Right lobe of liver (tissue), 6 donors: ENCODE measurements around the gene SYT9. TPM values are rescaled to one million over a fixed set of nuclear protein-coding genes. Genes with fewer than 3 reads are reported as not detected.

Source experiments
- ATAC-seq, 4 donors: fragments of 200-7000 bp; cut with Tn5 transposase; one replicate each; pipeline ENCODE4 v1.9.1; 2020; ENCODE audit warnings: mild to moderate bottlenecking in 4 of 4, moderate library complexity in 4 of 4
- DNase-seq, 3 donors: peaks; one replicate each; pipeline ENCODE4 v3.0.0-alpha.2; 2020
- H3K27ac ChIP-seq, 3 donors: fragments of 200-600 bp; one replicate each; pipeline ENCODE4 v1.8.0; 2022
- H3K27me3 ChIP-seq, 2 donors: fragments of 200-600 bp; one replicate each; pipeline ENCODE4 v1.8.0; 2022
- H3K36me3 ChIP-seq, 4 donors: fragments of 200-600 bp; sonication (generic) in 1 of 4; one replicate each; pipeline versions ENCODE4 v1.5.1 to v1.8.0; 2017 to 2022; ENCODE audit warnings: control low read depth in 1 of 4
- H3K4me1 ChIP-seq, 4 donors: fragments of 200-600 bp; sonication (generic) in 1 of 4; one replicate each; pipeline versions ENCODE4 v1.5.1 to v1.8.0; 2017 to 2022; ENCODE audit warnings: control low read depth in 1 of 4
- H3K4me3 ChIP-seq, 3 donors: fragments of 200-600 bp; one replicate each; pipeline ENCODE4 v1.8.0; 2022
- H3K9me3 ChIP-seq, 4 donors: fragments of 200-600 bp; sonication (generic) in 1 of 4; one replicate each; pipeline versions ENCODE4 v1.5.1 to v1.8.0; 2017 to 2022; ENCODE audit warnings: control low read depth in 1 of 4
- CTCF ChIP-seq, 4 donors: fragments of 200-600 bp in 3 of 4; fragments of 450-650 bp in 1 of 4; IDR thresholded peaks; one replicate each; pipeline versions ENCODE4 v1.5.1 to v1.8.0; 2016 to 2022; ENCODE audit warnings: antibody characterized with exemption in 4 of 4, mild to moderate bottlenecking in 2 of 4
- POLR2A ChIP-seq: fragments of 450-650 bp; IDR thresholded peaks from one replicate; pipeline ENCODE4 v1.6.1; 2017; ENCODE audit warnings: antibody characterized with exemption, mild to moderate bottlenecking
- WGBS: methylation state at CpG from one replicate; pipeline ENCODE4 v1.1.6; 2018; ENCODE audit warnings: low coverage, low lambda C conversion rate; ENCODE audit not compliant: insufficient coverage; ENCODE audit errors: missing lambda C conversion rate; 5-methylcytosine and 5-hydroxymethylcytosine counted together
- intact Hi-C, 2 donors: fragments of 100-400 bp; cut with DNase I; formaldehyde crosslinking; loops; one replicate each; pipeline versions ENCODE4 v1.11.2 to v1.14.1; 2022
- total RNA-seq, 6 experiments: library from RNA; depleted of rRNA in 2 of 6; stranded (reverse); fragments of >200 nt in 2 of 6; fragmentation: NEBNext Ultra II Directional in 3 of 6; extraction: Animal tissue kit (Norgen Biotek cat#: 25700) in 3 of 6; gene quantifications; one replicate each; pipeline versions ENCODE4 v1.1.0 to v1.2.4, GENCODE V29; 2016 to 2023
- donor health status: DM: no; HTN: yes; CAD: no.
- donor health status: DM: no; HTN: no; CAD: no.
- donor health status: DM: no; HTN: no; CAD: no.
- donor health status: DM: no; HTN: yes; CAD: no.
- donor health status: DM: no; HTN: yes; CAD: no.

Gene SYT9
- total RNA-seq, 6 experiments from 2014 or later: 3.0 to 12.6 (median 4.5) TPM

GRCh38 chr11:7484131-7484530 lies 232.4 kb downstream of the SYT9 start:
- DNase-seq: no peak

GRCh38 chr11:7484645-7485044 lies 232.9 kb downstream of the SYT9 start:
- Histone ChIP-seq H3K27ac (no peak overlapping the region), H3K4me1 (no peaks in the 10 kb centered on the region), H3K9me3 (no peaks in the 10 kb centered on the region), H3K36me3 (no peaks in the 10 kb centered on the region), H3K4me3 (no peak overlapping the region), H3K27me3 (no peaks in the 10 kb centered on the region)
- no peak for TF ChIP-seq POLR2A
- no peak for TF ChIP-seq CTCF (IDR thresholded peaks at IDR 0.05)
- WGBS: 57% methylated on average over 3 of the region's 3 CpGs
- intact Hi-C loops: no loop called here
- no peak for ATAC-seq
- no peak for DNase-seq

More at GRCh38 chr11:7484131-7484530, 232.4 kb downstream of the SYT9 start:
- WGBS: 82% methylated on average over 3 of the region's 3 CpGs
- intact Hi-C loops: no loop called here
- TF ChIP-seq POLR2A (no peak), CTCF (IDR thresholded peaks at IDR 0.05) (no peak)
- Histone ChIP-seq H3K27ac (no peak overlapping the region), H3K9me3 (no peaks in the 10 kb centered on the region), H3K27me3 (no peaks in the 10 kb centered on the region), H3K36me3 (no peaks in the 10 kb centered on the region), H3K4me1 (no peaks in the 10 kb centered on the region), H3K4me3 (no peak overlapping the region)
- no peak for ATAC-seq

GRCh38 chr11:7485186-7486097 lies 233.7 kb downstream of the SYT9 start, which contains the start of gene OLFML1:
Gene OLFML1, plus strand, starts transcription at chr11:7485506. Its CDS starts 370 bp downstream, at chr11:7485876.
- H3K27ac ChIP-seq: no peak within 1 kb of the TSS
- TF ChIP-seq CTCF (IDR thresholded peaks at IDR 0.05) (no peak), POLR2A (no peak)
- peak in 2 of 3 donors; percentile 26 to 67 for DNase-seq
- H3K27me3 ChIP-seq: no peaks in the 10 kb centered on the region
- peak; percentile 84 to 92 (median 90) for ATAC-seq
- 35% methylated on average over 8 of the region's 15 CpGs for WGBS
- intact Hi-C loops: no loop called here
- H3K9me3 ChIP-seq: no peaks in the 10 kb centered on the region
- no peaks in the 10 kb centered on the region for H3K4me1 ChIP-seq
- H3K4me3 ChIP-seq: peak within 1 kb of the TSS; percentile 12 to 36 (median 15)
- H3K36me3 ChIP-seq: no peaks in the 10 kb centered on the region

- no peak overlapping the region for H3K27ac ChIP-seq
- no peaks in the 10 kb centered on the region for H3K36me3 ChIP-seq
- DNase-seq: no peak
- intact Hi-C loops: no loop called here
- 35% methylated on average over 2 of the region's 2 CpGs for WGBS
- H3K9me3 ChIP-seq: no peaks in the 10 kb centered on the region
- no peaks in the 10 kb centered on the region for H3K4me1 ChIP-seq
- peak overlapping the region in 2 of 3 donors; percentile 15 to 36 for H3K4me3 ChIP-seq
- TF ChIP-seq POLR2A (no peak), CTCF (IDR thresholded peaks at IDR 0.05) (no peak)
- peak in 1 of 4 donors; percentile 56 for ATAC-seq
- H3K27me3 ChIP-seq: no peaks in the 10 kb centered on the region
Measured at GRCh38 chr11:7486098-7486780, 234.5 kb downstream of the SYT9 start.
